Body of pancreas (tissue), 4 donors: ENCODE data around the gene CARNS1. TPM values are rescaled to one million over a fixed set of nuclear protein-coding genes. Genes with fewer than 3 reads are reported as not detected.

Source experiments
- ATAC-seq: fragments of 150-250 bp; one replicate; pipeline ENCODE4 v1.9.1; 2016
- DNase-seq, 4 donors: peaks; one replicate each; pipeline ENCODE4 v3.0.0-alpha.2; 2019
- H3K27ac ChIP-seq, 4 donors: fragments of 200-600 bp; sonication (generic); 1 replicate in 3 of 4; 2 replicates in 1 of 4; pipeline versions ENCODE4 v1.5.1 to v1.6.1; 2016 to 2019; ENCODE audit warnings: mild to moderate bottlenecking in 1 of 4, mixed read lengths in 1 of 4, moderate library complexity in 1 of 4
- H3K27me3 ChIP-seq, 2 donors: fragments of 200-600 bp; sonication (generic); one replicate each; pipeline ENCODE4 v1.6.0; 2016; ENCODE audit warnings: mild to moderate bottlenecking in 1 of 2
- H3K36me3 ChIP-seq, 2 donors: fragments of 200-600 bp; sonication (generic); replicated peaks in 1 of 2; 2 replicates each; pipeline ENCODE4 v1.5.1; 2016; ENCODE audit warnings: low read depth in 2 of 2; ENCODE audit not compliant: insufficient read depth in 1 of 2
- H3K4me1 ChIP-seq: fragments of 200-600 bp; sonication (generic); one replicate; pipeline ENCODE4 v1.6.0; 2016
- H3K4me3 ChIP-seq, 2 donors: fragments of 200-600 bp; sonication (generic); 1 replicate in 1 of 2; 2 replicates in 1 of 2; pipeline ENCODE4 v1.5.1; 2016 to 2019
- H3K9me3 ChIP-seq, 3 donors: fragments of 200-600 bp; sonication (generic); 1 replicate in 2 of 3; 2 replicates in 1 of 3; pipeline ENCODE4 v1.5.1; 2016
- CTCF ChIP-seq, 7 experiments: fragments of 450-650 bp in 4 of 7; fragments of 200-600 bp in 3 of 7; sonication (generic) in 3 of 7; IDR thresholded peaks; one replicate each; pipeline ENCODE4 v1.5.1; 2016 to 2019; ENCODE audit warnings: antibody characterized with exemption in 7 of 7
- POLR2A ChIP-seq, 3 donors: fragments of 450-650 bp; IDR thresholded peaks; one replicate each; pipeline ENCODE4 v1.6.1; 2016; ENCODE audit warnings: antibody characterized with exemption in 3 of 3, mild to moderate bottlenecking in 2 of 3
- WGBS, 2 donors: methylation state at CpG; one replicate each; pipeline ENCODE4 v1.1.5; 2017; 5-methylcytosine and 5-hydroxymethylcytosine counted together
- intact Hi-C: fragments of 100-400 bp; cut with DNase I; formaldehyde crosslinking; loops from one replicate; pipeline ENCODE4 v1.15.1; 2023
- total RNA-seq, 2 donors: library from RNA; depleted of rRNA; stranded (reverse); fragments of >200 nt; gene quantifications; one replicate each; pipeline ENCODE4 v1.1.0, GENCODE V29; 2016

Gene CARNS1
- total RNA-seq, 2 donors from 2014 or later: 2.1 to 2.6 TPM

DNA sequence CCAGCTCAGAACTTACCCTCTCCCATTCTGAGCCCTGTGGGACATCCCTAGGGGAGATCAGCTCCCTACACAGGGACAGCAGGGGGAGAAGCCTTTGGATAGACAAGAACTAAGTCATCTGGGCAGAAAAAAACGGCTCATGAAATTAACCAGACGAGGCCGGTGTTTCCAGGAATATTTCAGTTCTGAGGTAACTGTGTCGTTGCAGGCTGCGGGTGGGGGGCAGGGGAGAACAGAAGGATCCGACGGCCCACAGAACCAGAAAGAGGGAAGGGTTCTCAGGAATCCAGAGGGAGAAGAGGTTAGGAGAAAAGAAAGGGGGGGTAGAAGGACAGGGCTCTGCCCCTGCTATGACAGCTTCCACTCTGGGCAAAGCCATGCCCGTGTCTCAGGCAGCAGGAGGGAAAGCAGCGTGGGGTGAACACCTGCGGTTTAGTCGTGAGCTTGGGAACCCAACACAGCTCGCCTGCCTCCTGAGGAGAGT lies 45.6 kb upstream of the CARNS1 start:
- no peak for TF ChIP-seq POLR2A (IDR thresholded peaks at IDR 0.05)
- no peak for TF ChIP-seq CTCF (IDR thresholded peaks at IDR 0.05)
- 44 to 60% methylated on average over 11 of the region's 12 CpGs for WGBS, 2 donors
- intact Hi-C loops: no loop called here
- H3K9me3 ChIP-seq: no peaks in the 10 kb centered on the region
- H3K4me1 ChIP-seq: peaks cover 52% of the 10 kb centered on the region
- ATAC-seq: no peak
- DNase-seq: no peak
- no peaks in the 10 kb centered on the region for H3K36me3 ChIP-seq
- no peaks in the 10 kb centered on the region for H3K27me3 ChIP-seq
- no peak overlapping the region for H3K4me3 ChIP-seq
- no peak overlapping the region for H3K27ac ChIP-seq

- no peak overlapping the region for H3K27ac ChIP-seq
- H3K36me3 ChIP-seq: no peaks in the 10 kb centered on the region
- ATAC-seq: no peak
- no peaks in the 10 kb centered on the region for H3K27me3 ChIP-seq
- WGBS, 2 donors: 67 to 73% methylated on average over 13 to 14 of the region's 14 CpGs
- no peak for DNase-seq
- no peak overlapping the region for H3K4me3 ChIP-seq
- no peaks in the 10 kb centered on the region for H3K9me3 ChIP-seq
- peaks cover 52% of the 10 kb centered on the region for H3K4me1 ChIP-seq
- intact Hi-C loops: no loop called here
- TF ChIP-seq POLR2A (IDR thresholded peaks at IDR 0.05) (no peak), CTCF (IDR thresholded peaks at IDR 0.05) (no peak)
Observed at GRCh38 chr11:67370351-67371076, 45.0 kb upstream of the CARNS1 start.

DNA sequence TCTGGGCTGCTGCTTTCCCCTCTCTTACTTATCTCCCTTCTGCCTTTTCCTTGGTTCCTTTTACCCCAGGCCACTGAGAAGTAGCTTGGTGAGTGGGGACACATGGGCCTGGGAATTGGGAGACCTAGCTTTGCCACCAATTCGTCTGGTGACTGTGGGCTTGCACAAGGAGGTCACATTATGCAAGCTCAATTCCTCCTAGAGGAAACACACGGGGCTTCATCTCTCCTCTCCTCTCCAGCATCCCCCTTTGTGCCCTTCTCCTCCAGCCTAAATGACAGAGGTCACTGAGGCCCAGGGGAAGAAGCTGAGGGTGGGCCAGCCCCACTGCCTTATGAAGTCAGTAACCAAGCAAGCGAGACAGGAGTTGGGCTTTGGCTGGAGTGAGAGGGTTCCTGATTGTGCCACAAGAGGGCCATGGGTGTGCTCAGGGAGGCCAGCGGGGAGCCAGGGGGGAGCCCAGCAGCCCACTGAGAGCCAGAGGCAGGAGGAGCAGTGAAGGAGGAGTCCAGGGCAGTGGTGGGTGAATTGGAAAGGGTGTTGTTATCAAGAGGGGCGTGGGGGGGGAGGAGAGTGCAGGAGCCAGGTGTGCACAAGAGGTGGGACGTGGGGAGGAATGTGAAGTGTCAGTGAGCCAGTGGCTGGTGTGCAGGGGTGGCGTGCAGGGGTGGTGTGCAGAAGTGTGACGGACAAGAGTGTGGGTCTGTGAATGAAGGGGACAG lies 44.1 kb upstream of the CARNS1 start:
- peaks cover 50% of the 10 kb centered on the region for H3K4me1 ChIP-seq
- peak; percentile 50 to 60 (median 57) for DNase-seq

GRCh38 chr11:67371911-67372320 lies 43.6 kb upstream of the CARNS1 start:
- peak overlapping the region in 1 of 2 donors; percentile 34 for H3K4me3 ChIP-seq
- no peaks in the 10 kb centered on the region for H3K9me3 ChIP-seq
- H3K27ac ChIP-seq: peak overlapping the region; percentile 89 to 95 (median 92)
- no peaks in the 10 kb centered on the region for H3K36me3 ChIP-seq
- H3K4me1 ChIP-seq: peaks cover 44% of the 10 kb centered on the region
- 10 to 18% methylated on average over 14 to 16 of the region's 16 CpGs for WGBS, 2 donors
- intact Hi-C loops: no loop called here
- no peak for TF ChIP-seq CTCF (IDR thresholded peaks at IDR 0.05)
- no peak for TF ChIP-seq POLR2A (IDR thresholded peaks at IDR 0.05)
- no peak for DNase-seq
- ATAC-seq: no peak
- H3K27me3 ChIP-seq: no peaks in the 10 kb centered on the region

More for the DNA sequence above, 44.1 kb upstream of the CARNS1 start:
- no peaks in the 10 kb centered on the region for H3K27me3 ChIP-seq
- no peak overlapping the region for H3K4me3 ChIP-seq
- H3K9me3 ChIP-seq: no peaks in the 10 kb centered on the region
- no peak for ATAC-seq
- intact Hi-C loops: no loop called here
- TF ChIP-seq POLR2A (IDR thresholded peaks at IDR 0.05) (no peak), CTCF (IDR thresholded peaks at IDR 0.05) (peak; percentile 20 to 76 (median 51))
- no peaks in the 10 kb centered on the region for H3K36me3 ChIP-seq
- H3K27ac ChIP-seq: peak overlapping the region; percentile 89 to 95 (median 92)
- 23 to 28% methylated on average over 7 to 8 of the region's 8 CpGs for WGBS, 2 donors
